HG02610 (cell line): ENCODE results near the gene ZSCAN30.

ENCODE experiments used
- ATAC-seq: cut with Tn5 transposase; IDR thresholded peaks from one replicate; pipeline ENCODE4 v1.9.1; 2021; ENCODE audit warnings: mild to moderate bottlenecking, moderate library complexity; ENCODE audit not compliant: unreplicated experiment

ZSCAN30 gene

GRCh38 chr18:35282353-35282752 is 7.7 kb downstream of the ZSCAN30 start:
- ATAC-seq, result no peak

DNA sequence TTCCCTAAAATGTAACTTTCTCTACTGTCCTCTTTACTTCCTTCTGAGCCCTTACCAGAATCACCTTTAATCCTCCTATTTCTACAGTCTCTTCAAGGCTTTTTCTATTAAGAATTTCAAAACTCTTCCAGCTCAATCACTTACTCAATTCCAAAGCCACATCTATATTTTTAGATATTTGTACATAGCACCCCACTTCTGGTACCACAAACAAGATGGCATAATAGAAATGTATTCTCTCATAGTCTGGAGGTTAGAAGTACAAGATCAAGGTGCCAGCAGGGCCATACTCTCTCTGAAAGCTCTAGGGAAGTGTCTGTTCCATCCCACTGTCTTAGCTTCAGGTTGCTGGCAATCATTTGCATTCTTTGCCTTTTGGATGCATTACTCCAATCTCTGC is 11.1 kb downstream of the ZSCAN30 start:
- no peak for ATAC-seq

GRCh38 chr18:35278085-35278484 is 11.9 kb downstream of the ZSCAN30 start:
- no peak for ATAC-seq

GRCh38 chr18:35277633-35278032 is 12.4 kb downstream of the ZSCAN30 start:
- ATAC-seq, result no peak

DNA sequence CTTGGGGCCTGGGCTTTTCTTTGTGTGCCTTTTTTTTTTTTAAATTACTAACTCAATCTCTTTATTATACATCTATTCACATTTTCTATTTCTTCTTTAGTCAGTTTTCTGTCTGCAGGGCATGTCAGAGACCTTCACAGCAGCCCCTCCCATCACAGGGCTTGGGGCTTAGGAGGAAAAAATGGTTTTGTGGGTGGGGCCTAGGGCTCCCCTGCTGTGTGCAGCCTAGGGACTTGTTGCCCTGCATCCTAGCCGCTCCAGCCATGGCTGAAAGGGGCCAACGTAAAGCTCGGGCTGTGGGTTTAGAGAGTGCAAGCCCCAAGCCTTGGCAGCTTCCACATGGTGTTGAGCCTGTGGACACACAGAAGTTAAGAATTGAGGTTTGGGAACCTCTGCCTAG is 13.8 kb downstream of the ZSCAN30 start:
- no peak for ATAC-seq

DNA sequence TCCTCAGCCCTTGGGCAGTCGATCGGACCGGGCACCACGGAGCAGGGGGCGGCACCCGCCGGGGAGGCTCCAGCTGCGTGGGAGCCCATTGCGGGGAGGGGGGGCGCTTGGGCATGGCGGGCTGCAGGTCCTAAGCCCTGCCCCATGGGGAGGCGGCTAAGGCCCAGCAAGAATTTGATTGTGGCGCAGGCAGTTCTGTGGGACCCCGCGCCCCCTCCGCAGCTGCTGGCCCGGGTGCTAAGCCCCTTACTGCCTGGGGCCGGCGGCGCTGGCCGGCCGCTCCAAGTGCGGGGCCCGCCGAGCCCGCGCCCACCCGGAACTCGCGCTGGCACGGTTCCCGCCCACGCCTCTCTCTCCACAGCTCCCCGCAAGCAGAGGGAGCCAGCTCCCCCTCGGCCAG is 18.4 kb downstream of the ZSCAN30 start:
- no peak for ATAC-seq

DNA sequence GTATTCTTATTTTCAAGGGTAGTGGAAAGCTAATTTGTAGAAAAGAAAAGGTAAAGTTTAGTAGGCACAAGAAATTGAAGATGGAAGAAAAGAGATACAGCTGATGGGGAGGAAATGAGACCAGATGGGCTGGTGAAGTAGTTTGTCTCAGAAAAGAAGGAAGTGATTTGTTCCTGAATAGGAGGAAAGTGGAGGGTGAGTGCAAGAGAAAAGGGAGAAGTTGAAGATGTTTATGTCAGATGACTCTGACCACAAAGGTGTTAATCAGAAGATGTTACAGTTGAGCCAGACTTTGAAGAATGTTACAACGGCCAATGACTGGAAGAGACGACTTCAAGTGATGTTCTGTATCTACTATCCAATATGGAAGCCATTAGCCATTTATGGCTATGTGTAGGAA is 21.2 kb downstream of the ZSCAN30 start:
- no peak for ATAC-seq

- no peak for ATAC-seq
Measured at GRCh38 chr18:35267809-35268208, 22.2 kb downstream of the ZSCAN30 start.

GRCh38 chr18:35267161-35267651 is 22.8 kb downstream of the ZSCAN30 start:
- peak; percentile 65 for ATAC-seq

GRCh38 chr18:35264409-35264808 is 25.6 kb downstream of the ZSCAN30 start:
- ATAC-seq, result no peak

- ATAC-seq, result no peak
Measured at GRCh38 chr18:35256947-35257346, 33.1 kb downstream of the ZSCAN30 start.

DNA sequence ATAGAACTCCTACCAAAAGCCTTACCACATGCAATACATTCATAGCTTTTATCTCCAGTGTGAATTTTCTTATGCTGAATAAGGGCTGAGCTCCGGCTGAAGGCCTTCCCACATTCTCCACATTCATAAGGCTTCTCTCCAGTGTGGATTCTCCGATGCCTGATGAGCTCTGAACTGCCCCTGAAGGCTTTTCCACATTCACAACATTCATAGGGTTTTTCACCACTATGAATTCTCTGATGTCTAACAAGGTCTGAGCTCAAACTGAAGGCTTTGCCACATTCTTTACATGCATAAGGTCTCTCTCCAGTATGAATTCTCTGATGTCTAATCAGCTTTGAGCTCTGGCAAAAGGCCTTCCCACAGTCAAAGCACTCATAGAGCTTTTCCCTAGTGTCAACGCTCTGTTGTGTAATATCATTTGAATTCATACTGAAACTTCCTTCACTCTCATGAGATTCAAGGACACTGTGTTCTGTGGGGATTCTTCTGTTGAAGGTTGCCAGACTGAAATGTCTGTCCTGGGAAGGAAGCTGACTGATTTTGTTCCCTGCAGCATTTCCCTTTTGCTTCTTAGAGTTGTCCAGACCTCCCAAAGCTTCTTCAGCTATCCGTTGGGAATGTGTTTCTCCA is 36.3 kb downstream of the ZSCAN30 start:
- no peak for ATAC-seq

- ATAC-seq, result no peak
Measured at GRCh38 chr18:35252466-35252865, 37.6 kb downstream of the ZSCAN30 start.

- ATAC-seq, result no peak
Measured at GRCh38 chr18:35248429-35248828, 41.6 kb downstream of the ZSCAN30 start.

DNA sequence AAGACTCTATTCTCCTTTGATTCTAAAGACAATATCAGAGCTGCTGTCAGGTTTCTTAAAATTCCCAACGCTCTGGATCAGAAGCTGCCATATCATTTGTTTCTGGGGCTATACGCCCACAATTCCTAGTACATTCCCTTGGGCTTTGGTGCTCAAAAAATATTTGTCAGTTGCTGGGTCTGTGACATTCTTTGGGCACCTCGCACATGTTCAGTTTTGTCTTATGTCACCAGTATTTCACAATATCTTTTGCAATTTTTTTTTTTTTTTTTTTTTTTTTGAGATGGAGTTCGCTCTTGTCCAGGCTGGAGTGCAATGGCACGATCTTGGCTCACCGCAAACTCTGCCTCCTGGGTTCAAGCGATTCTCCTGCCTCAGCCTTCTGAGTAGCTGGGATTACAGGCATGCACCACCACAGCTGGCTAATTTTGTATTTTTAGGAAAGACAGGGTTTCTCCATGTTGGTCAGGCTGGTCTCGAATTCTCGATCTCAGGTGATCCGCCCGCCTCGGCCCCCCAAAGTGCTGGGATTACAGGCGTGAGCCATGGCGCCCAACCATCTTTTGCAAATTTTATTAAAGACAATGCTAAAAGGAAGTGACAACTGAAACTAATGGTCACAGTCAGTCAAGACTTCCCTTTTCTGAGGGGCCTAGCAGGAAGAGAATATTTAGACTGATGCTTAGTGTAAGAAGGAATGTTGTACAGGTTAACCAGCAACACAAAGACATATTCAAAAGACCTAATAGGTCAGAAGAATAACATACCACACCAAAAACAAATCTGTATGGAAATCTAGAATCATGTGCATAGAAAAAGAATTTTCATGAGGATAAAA is 42.4 kb downstream of the ZSCAN30 start:
- no peak for ATAC-seq

DNA sequence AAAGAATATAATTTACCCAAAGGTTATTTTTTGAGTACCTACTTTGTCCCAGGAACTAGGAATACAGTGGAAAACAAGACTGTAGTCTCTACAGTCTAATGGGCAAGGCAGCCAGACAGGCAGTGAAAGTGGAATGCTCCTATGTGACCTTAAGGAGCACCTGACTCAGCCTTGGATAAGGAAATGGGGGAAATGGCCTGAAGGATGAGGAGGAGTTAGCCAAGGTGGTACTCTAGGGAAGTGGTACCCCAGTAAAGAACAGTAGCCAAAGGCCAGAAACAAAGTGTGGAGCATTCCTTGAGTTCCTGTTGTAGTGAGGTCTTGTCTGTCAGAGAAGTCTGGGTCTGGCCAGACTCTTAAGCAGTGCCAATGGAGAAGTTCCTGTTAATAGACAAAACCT is 43.2 kb downstream of the ZSCAN30 start:
- no peak for ATAC-seq

- no peak for ATAC-seq
Measured at GRCh38 chr18:35245719-35246317, 44.2 kb downstream of the ZSCAN30 start.

DNA sequence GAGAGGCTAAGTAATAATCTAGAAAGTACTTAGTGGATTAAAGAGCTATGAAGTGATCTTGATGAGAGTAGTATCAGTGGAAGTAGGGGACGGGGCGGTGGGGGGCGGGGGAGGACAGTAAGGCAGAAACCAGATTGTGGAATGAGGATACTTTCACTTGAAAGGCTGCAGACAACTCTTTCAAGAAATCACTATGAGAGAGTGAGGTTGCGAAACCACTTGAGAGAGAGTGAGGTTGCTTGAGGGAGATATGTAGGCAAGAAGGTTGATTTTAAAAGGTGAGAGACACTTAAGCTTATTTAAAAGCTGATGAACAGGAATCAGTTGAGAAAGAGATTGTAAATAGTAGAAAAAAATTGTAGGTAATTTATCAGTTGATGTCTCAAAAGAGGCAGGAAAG is 45.4 kb downstream of the ZSCAN30 start:
- no peak for ATAC-seq

DNA sequence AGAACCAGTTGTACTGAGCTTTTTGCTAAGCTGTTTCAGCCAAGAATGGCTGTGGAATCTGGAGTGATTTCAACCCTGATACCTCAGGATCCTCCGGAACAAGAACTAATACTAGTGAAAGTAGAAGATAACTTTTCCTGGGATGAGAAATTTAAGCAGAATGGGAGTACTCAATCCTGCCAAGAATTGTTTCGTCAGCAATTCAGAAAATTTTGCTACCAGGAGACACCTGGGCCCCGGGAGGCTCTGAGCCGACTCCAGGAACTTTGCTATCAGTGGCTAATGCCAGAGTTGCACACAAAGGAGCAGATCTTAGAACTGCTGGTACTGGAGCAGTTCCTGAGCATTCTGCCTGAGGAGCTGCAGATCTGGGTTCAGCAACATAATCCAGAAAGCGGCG is 47.6 kb downstream of the ZSCAN30 start:
- no peak for ATAC-seq

DNA sequence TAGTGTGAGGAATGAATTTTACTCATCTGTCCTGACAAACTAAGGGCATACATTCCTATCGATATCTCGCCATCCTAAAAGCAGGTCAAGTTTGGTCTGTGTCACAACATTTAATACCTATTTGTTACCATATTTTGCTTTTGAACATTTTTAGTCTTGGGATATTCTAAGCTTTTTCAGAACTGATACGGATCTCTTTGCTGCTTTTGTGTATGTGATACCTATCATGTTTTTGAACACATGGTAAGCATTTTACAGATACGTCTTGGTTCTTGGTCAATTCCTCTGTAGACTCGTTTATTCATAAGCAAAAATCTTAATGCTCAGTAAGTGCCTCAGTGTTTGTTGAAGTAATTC is 48.6 kb downstream of the ZSCAN30 start:
- no peak for ATAC-seq

GRCh38 chr18:35240664-35241447 is 49.2 kb downstream of the ZSCAN30 start, which contains the start of gene ZNF397:
Gene ZNF397, plus strand, starts transcription at chr18:35241034. Its CDS starts 1,437 bp downstream, at chr18:35242471.
- peak; percentile 99 for ATAC-seq
